Gastroesophageal sphincter (tissue), 4 donors: ENCODE data around the gene SDHAF3. TPM values are rescaled to one million over a fixed set of nuclear protein-coding genes. Genes with fewer than 3 reads are reported as not detected.
"Not testable (repeated sequence)": the region's sequence is repeated elsewhere in the genome, so short reads cannot be mapped to it uniquely, and the experiment has no call there.

ENCODE experiments used
- ATAC-seq: fragments of 150-250 bp; one replicate; pipeline ENCODE4 v1.9.1; 2016; ENCODE audit warnings: mild to moderate bottlenecking, moderate library complexity
- H3K27ac ChIP-seq, 4 donors: fragments of 200-600 bp; sonication (generic) in 3 of 4; 1 replicate in 3 of 4; 2 replicates in 1 of 4; pipeline ENCODE4 v1.5.1; 2016 to 2019
- H3K27me3 ChIP-seq: fragments of 200-600 bp; sonication (generic); one replicate; pipeline ENCODE4 v1.5.1; 2019
- H3K36me3 ChIP-seq, 2 donors: fragments of 200-600 bp; sonication (generic); one replicate each; pipeline ENCODE4 v1.5.1; 2019; ENCODE audit warnings: control low read depth in 1 of 2
- H3K4me1 ChIP-seq, 3 donors: fragments of 200-600 bp; sonication (generic); 1 replicate in 2 of 3; 2 replicates in 1 of 3; pipeline ENCODE4 v1.5.1; 2016 to 2019; ENCODE audit warnings: control low read depth in 2 of 3
- H3K4me3 ChIP-seq, 2 donors: fragments of 200-600 bp; sonication (generic); one replicate each; pipeline ENCODE4 v1.5.1; 2019; ENCODE audit warnings: mild to moderate bottlenecking in 1 of 2, moderate library complexity in 1 of 2
- H3K9me3 ChIP-seq, 3 donors: fragments of 200-600 bp; sonication (generic); one replicate each; pipeline ENCODE4 v1.5.1; 2017 to 2019; ENCODE audit warnings: control low read depth in 2 of 3
- CTCF ChIP-seq, 4 experiments: fragments of 200-600 bp in 2 of 4; fragments of 450-650 bp in 2 of 4; sonication (generic) in 1 of 4; IDR thresholded peaks; one replicate each; pipeline ENCODE4 v1.5.1; 2017 to 2019; ENCODE audit warnings: antibody characterized with exemption in 4 of 4, mild to moderate bottlenecking in 2 of 4, moderate library complexity in 2 of 4
- EP300 ChIP-seq: sonication (generic); formaldehyde crosslinking; IDR thresholded peaks from one replicate; pipeline ENCODE4 v1.6.1; 2017; ENCODE audit warnings: antibody characterized with exemption, mild to moderate bottlenecking
- POLR2A ChIP-seq, 2 donors: fragments of 450-650 bp; IDR thresholded peaks; one replicate each; pipeline ENCODE4 v1.6.1; 2017; ENCODE audit warnings: antibody characterized with exemption in 2 of 2, mild to moderate bottlenecking in 2 of 2, moderate library complexity in 1 of 2
- POLR2AphosphoS5 ChIP-seq: sonication (generic); formaldehyde crosslinking; IDR thresholded peaks from one replicate; pipeline ENCODE4 v1.6.1; 2017; ENCODE audit warnings: antibody characterized with exemption
- WGBS, 2 donors: methylation state at CpG; one replicate each; pipeline ENCODE4 v1.1.5; 2018; ENCODE audit warnings: low coverage in 1 of 2; 5-methylcytosine and 5-hydroxymethylcytosine counted together
- total RNA-seq, 4 donors: library from RNA; depleted of rRNA; stranded (reverse); fragments of >200 nt; gene quantifications; one replicate each; pipeline ENCODE4 v1.1.0, GENCODE V29; 2016

The SDHAF3 gene
- total RNA-seq, 4 donors from 2014 or later, result 6.9 to 8.5 (median 7.2) TPM

- WGBS, 2 donors, result 76 to 85% methylated on average over 3 to 4 of the region's 4 CpGs
- Histone ChIP-seq H3K36me3 (no peaks in the 10 kb centered on the region), H3K9me3 (no peaks in the 10 kb centered on the region), H3K27ac (no peak overlapping the region), H3K4me3 (no peak overlapping the region), H3K27me3 (no peaks in the 10 kb centered on the region), H3K4me1 (no peaks in the 10 kb centered on the region)
- TF ChIP-seq POLR2A (IDR thresholded peaks at IDR 0.05) (no peak), POLR2AphosphoS5 (no peak), CTCF (IDR thresholded peaks at IDR 0.05) (no peak)
- ATAC-seq, result no peak
These were observed 49.7 kb downstream of the SDHAF3 start for GRCh38 chr7:97167176-97167575.

- Histone ChIP-seq H3K9me3 (no peaks in the 10 kb centered on the region), H3K27me3 (no peaks in the 10 kb centered on the region), H3K27ac (no peak overlapping the region), H3K4me1 (no peaks in the 10 kb centered on the region), H3K36me3 (no peaks in the 10 kb centered on the region), H3K4me3 (no peak overlapping the region)
- no peak for TF ChIP-seq CTCF (IDR thresholded peaks at IDR 0.05)
- TF ChIP-seq EP300, result no peak
- TF ChIP-seq POLR2AphosphoS5, result no peak
- no peak for TF ChIP-seq POLR2A (IDR thresholded peaks at IDR 0.05)
- ATAC-seq, result no peak
- 100% methylated on average over 1 of the region's 3 CpGs for WGBS, 2 donors
These were observed 50.3 kb downstream of the SDHAF3 start for GRCh38 chr7:97167749-97168148.

- H3K4me3 ChIP-seq, result no peak overlapping the region
- no peaks in the 10 kb centered on the region for H3K9me3 ChIP-seq
- H3K4me1 ChIP-seq, result no peaks in the 10 kb centered on the region
- ATAC-seq, result no peak
- no peak overlapping the region for H3K27ac ChIP-seq
- TF ChIP-seq POLR2A (IDR thresholded peaks at IDR 0.05) (no peak), CTCF (IDR thresholded peaks at IDR 0.05) (no peak), POLR2AphosphoS5 (no peak), EP300 (no peak)
- H3K27me3 ChIP-seq, result no peaks in the 10 kb centered on the region
- no peaks in the 10 kb centered on the region for H3K36me3 ChIP-seq
These were observed 56.8 kb downstream of the SDHAF3 start for GRCh38 chr7:97174303-97174702.

- Histone ChIP-seq H3K27me3 (no peaks in the 10 kb centered on the region), H3K4me3 (no peak overlapping the region), H3K36me3 (peaks cover 0 to 17% of the 10 kb centered on the region in 2 donors), H3K9me3 (no peaks in the 10 kb centered on the region), H3K4me1 (no peaks in the 10 kb centered on the region), H3K27ac (no peak overlapping the region)
- no peak for ATAC-seq
- 0 to 6% methylated on average over 2 of the region's 2 CpGs for WGBS, 2 donors
- TF ChIP-seq CTCF (IDR thresholded peaks at IDR 0.05) (peak; percentile 51 to 80 (median 70)), EP300 (no peak), POLR2AphosphoS5 (peak; percentile 18)
These were observed 62.1 kb downstream of the SDHAF3 start for GRCh38 chr7:97179454-97180104.

- no peak for ATAC-seq
- H3K27ac ChIP-seq, result no peak overlapping the region
- no peaks in the 10 kb centered on the region for H3K4me1 ChIP-seq
- no peaks in the 10 kb centered on the region for H3K27me3 ChIP-seq
- peaks cover 0 to 14% of the 10 kb centered on the region in 2 donors for H3K36me3 ChIP-seq
- TF ChIP-seq CTCF (IDR thresholded peaks at IDR 0.05) (no peak), EP300 (no peak), POLR2A (IDR thresholded peaks at IDR 0.05) (no peak), POLR2AphosphoS5 (no peak)
- no peaks in the 10 kb centered on the region for H3K9me3 ChIP-seq
- H3K4me3 ChIP-seq, result no peak overlapping the region
- 71% methylated on average over 1 of the region's 1 CpG; no CpG with 5 or more reads in 1 of the 2 donors for WGBS, 2 donors
These were observed 69.6 kb downstream of the SDHAF3 start for GRCh38 chr7:97187067-97187466.

GRCh38 chr7:97196174-97196573 lies 78.7 kb downstream of the SDHAF3 start:
- not testable (repeated sequence) for H3K27ac ChIP-seq, H3K4me3 ChIP-seq, H3K4me1 ChIP-seq, ATAC-seq, H3K27me3 ChIP-seq, H3K36me3 ChIP-seq
- 45 to 50% methylated on average over 2 of the region's 2 CpGs for WGBS, 2 donors
- H3K9me3 ChIP-seq, result peaks cover 0 to 10% (median 0%) of the 10 kb centered on the region in 3 donors
